Stimulated activated naive CD8-positive, alpha-beta T cell treated with anti-CD3 and anti-CD28 coated beads, Interleukin-15, amount 100 ng/mL, for 72 hours (primary cell): ENCODE measurements around the gene TMC5.

Experiments
- ATAC-seq: fragments of 150-1000 bp; cut with Tn5 transposase; 2 replicates; pipeline ENCODE4 v1.10.0; 2021; ENCODE audit warnings: mild to moderate bottlenecking, moderate library complexity
- DNase-seq, 2 donors: peaks; one replicate each; pipeline ENCODE4 v3.0.0; 2021 to 2022
- H3K27ac Mint-ChIP-seq, 2 donors: one replicate each; pipeline ENCODE4 v1.8.0; 2022; ENCODE audit warnings: mild to moderate bottlenecking in 2 of 2, mixed read lengths in 2 of 2, moderate library complexity in 2 of 2
- H3K27me3 Mint-ChIP-seq: one replicate; pipeline ENCODE4 v1.8.0; 2022; ENCODE audit warnings: mixed read lengths
- H3K4me1 Mint-ChIP-seq: one replicate; pipeline ENCODE4 v1.8.0; 2022; ENCODE audit warnings: mild to moderate bottlenecking, mixed read lengths
- H3K4me3 Mint-ChIP-seq, 2 donors: one replicate each; pipeline ENCODE4 v1.8.0; 2022; ENCODE audit warnings: mild to moderate bottlenecking in 2 of 2, mixed read lengths in 2 of 2, moderate library complexity in 1 of 2
- H3K9me3 Mint-ChIP-seq, 2 donors: one replicate each; pipeline ENCODE4 v1.8.0; 2022; ENCODE audit warnings: mixed read lengths in 2 of 2

The TMC5 gene

DNA sequence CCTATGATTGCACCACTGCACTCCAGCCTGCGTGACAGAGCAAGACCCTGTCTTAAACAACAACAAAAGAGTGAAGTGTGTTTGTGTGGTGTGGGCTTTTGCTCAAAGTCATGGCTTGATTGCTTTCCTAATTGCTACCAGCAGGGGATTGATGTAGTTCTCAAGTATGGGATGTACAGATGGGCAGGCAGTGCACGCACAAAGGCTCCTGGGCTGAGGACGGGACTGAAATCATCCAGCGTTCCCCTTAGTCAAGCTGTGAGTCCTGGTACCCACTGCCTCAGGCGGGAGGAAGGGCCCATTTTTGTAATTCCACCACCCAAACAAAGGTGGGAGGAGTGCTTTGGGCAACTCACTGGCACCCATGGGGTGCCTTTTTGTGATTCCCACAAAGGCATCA is 56.9 kb downstream of the TMC5 start:
- ATAC-seq (no peak), DNase-seq (no peak)
- Mint-ChIP-seq H3K27me3 (no peaks in the 10 kb centered on the region), H3K27ac (no peak overlapping the region), H3K9me3 (no peaks in the 10 kb centered on the region), H3K4me3 (no peak overlapping the region), H3K4me1 (no peaks in the 10 kb centered on the region)

DNA sequence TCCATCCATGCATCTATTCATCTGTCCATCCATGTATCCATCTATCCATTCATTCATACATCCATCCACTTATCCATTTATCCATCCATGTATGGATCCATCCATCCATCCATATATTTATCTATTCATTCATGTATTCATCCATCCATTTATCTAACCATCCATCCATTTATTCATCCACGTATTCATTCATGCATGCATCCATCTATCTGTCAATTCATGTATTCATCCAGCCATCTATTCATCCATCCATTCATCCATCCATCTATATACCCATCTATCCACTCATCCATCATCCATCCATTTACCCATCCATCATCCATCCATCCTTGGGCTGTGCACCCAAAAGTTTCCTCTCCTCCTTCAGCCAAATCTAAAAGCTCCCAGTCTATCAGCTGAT is 60.8 kb downstream of the TMC5 start:
- H3K27ac Mint-ChIP-seq = no peak overlapping the region
- no peaks in the 10 kb centered on the region for H3K9me3 Mint-ChIP-seq
- no peaks in the 10 kb centered on the region for H3K27me3 Mint-ChIP-seq
- H3K4me1 Mint-ChIP-seq = no peaks in the 10 kb centered on the region
- H3K4me3 Mint-ChIP-seq = no peak overlapping the region
- DNase-seq (no peak), ATAC-seq (no peak)

DNA sequence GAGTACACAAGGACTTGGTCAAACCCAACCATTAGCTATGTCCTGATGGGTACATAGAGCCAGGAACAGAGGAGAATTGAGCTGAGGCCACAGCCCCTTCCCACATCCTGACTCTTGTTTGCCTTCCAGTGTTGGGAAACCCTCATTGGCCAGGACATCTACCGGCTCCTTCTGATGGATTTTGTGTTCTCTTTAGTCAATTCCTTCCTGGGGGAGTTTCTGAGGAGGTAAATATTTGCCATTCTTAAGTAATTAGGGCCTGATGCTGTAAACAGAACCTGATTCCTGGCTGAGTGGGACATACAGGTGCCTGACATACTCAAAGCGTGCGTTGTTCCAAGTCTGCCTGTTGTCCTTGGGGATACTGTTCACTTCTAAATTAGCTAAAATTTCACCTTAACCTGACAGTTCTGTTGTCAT is 61.6 kb downstream of the TMC5 start:
- Mint-ChIP-seq H3K4me3 (no peak overlapping the region), H3K27me3 (no peaks in the 10 kb centered on the region), H3K9me3 (no peaks in the 10 kb centered on the region), H3K4me1 (no peaks in the 10 kb centered on the region), H3K27ac (no peak overlapping the region)
- ATAC-seq (no peak), DNase-seq (no peak)

DNA sequence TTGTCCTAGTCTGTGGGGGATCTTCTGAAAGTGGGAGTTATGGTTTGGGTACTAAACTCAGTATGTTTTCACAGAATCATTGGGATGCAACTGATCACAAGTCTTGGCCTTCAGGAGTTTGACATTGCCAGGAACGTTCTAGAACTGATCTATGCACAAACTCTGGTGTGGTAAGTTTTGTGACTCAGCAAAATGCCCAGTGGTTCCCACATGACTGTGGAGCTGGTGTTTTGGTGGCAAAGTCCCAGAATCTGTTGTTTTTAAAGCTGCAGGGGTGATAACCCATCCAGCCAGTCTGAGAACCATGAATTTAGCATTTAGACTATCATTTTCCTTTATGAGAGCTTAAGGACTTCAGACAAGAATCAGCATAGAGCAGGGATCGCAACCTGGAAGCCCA is 63.6 kb downstream of the TMC5 start:
- Mint-ChIP-seq H3K27ac (no peak overlapping the region), H3K4me3 (no peak overlapping the region), H3K9me3 (no peaks in the 10 kb centered on the region), H3K27me3 (no peaks in the 10 kb centered on the region), H3K4me1 (no peaks in the 10 kb centered on the region)
- DNase-seq = no peak
- no peak for ATAC-seq

DNA sequence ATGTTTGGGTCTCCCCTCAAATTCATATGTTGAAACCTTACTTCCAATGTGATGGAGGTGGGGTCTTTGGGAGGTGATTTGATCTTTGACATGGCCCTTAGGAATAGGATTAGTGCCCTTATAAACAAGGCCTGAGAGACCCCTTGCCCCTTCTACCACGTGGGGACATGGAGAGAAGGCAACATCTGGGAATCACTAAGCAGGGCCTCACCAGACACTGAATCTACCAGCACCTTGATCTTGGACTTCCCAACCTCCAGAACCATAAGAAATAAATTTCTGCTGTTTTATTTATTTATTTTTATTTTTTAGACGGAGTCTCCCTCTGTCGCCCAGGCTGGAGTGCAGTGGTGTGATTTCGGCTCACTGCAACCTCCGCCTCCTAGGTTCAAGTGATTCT is 64.1 kb downstream of the TMC5 start:
- H3K27ac Mint-ChIP-seq = no peak overlapping the region
- no peaks in the 10 kb centered on the region for H3K27me3 Mint-ChIP-seq
- no peak overlapping the region for H3K4me3 Mint-ChIP-seq

DNA sequence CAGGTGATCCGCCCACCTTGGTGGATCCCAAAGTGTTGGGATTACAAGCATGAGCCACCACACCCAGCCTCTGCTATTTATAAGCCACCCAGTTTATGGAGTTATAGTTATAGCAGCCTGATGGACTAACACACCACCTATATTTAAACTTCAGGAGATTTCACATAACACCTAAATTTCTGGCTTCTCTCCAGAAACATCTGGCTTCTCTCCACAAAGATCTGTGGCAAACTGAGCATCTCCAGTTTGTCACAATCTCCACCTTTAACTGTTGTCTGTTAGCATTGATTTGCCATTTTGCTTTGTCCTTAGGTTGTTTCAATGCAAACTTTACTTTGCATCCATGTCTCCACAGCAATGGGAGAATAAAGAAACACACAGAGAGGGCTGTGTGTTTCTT is 64.6 kb downstream of the TMC5 start:
- Mint-ChIP-seq H3K27me3 (no peaks in the 10 kb centered on the region), H3K9me3 (no peaks in the 10 kb centered on the region), H3K4me1 (no peaks in the 10 kb centered on the region), H3K27ac (no peak overlapping the region), H3K4me3 (no peak overlapping the region)
- DNase-seq (no peak), ATAC-seq (no peak)

More for the DNA sequence above, 64.1 kb downstream of the TMC5 start:
- ATAC-seq (no peak), DNase-seq (no peak)
- H3K4me1 Mint-ChIP-seq = no peaks in the 10 kb centered on the region
- H3K9me3 Mint-ChIP-seq = no peaks in the 10 kb centered on the region

DNA sequence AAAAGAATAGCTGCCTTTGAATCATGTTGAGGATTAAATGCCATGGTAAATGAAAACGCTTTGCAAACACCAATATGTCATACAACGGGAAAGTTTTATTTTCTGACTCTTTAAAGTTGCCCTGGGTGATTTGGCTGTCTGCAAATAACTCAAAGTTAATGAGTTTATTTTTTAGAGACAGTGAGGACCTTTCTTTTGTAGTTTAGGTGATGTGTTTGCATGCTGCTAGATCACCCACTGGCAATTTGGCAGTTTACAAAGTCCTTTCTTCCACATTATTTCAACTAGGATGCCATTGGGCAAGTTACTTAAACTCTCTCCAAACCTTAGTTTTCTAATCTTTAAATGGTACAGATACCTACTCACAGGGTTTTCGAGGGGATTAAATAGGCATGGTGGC is 66.4 kb downstream of the TMC5 start:
- Mint-ChIP-seq H3K4me3 (no peak overlapping the region), H3K9me3 (no peaks in the 10 kb centered on the region), H3K4me1 (no peaks in the 10 kb centered on the region), H3K27ac (no peak overlapping the region), H3K27me3 (no peaks in the 10 kb centered on the region)
- DNase-seq = no peak
- ATAC-seq = no peak

DNA sequence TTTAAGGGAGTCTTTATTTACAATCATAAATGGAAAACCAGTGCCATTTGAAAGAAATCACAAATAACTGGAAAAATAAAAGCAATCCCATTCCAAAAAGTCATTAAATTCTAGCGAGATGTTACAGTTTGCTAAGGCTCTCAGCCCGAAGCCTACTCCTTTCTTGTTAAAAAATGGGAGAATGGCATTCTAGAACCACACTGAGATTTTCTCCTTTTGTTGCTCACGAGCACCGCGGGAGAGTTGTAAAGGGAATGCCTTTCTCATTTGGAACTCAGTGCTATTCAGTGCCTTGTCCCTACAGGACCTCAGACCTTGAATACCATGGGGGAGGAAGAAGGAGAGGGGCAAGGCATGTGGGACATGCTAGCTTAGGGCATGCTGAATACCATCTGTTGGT is 67.9 kb downstream of the TMC5 start:
- Mint-ChIP-seq H3K27ac (no peak overlapping the region), H3K27me3 (no peaks in the 10 kb centered on the region), H3K9me3 (no peaks in the 10 kb centered on the region), H3K4me3 (no peak overlapping the region), H3K4me1 (no peaks in the 10 kb centered on the region)
- DNase-seq (no peak), ATAC-seq (no peak)

DNA sequence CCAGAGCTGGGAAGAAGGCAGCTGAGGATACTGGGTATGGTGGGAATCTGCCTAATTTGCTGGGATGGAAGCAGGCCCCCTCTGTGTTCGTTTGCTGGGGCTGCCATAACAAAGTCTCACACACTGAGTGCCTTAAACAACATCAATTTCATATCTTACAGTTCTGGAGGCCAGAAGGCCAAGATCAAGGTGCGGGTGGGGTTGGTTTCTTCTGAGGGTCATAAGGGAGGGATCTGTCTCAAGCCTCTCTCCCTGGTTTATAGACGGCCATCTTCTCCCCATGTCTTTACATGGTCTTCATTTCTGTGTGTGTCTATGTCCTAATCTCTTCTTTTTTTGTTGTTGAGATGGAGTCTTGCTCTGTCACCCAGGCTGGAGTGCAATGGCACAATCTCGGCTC is 68.4 kb downstream of the TMC5 start:
- ATAC-seq (no peak), DNase-seq (no peak)
- Mint-ChIP-seq H3K4me3 (no peak overlapping the region), H3K9me3 (no peaks in the 10 kb centered on the region), H3K27me3 (no peaks in the 10 kb centered on the region), H3K27ac (no peak overlapping the region), H3K4me1 (no peaks in the 10 kb centered on the region)

DNA sequence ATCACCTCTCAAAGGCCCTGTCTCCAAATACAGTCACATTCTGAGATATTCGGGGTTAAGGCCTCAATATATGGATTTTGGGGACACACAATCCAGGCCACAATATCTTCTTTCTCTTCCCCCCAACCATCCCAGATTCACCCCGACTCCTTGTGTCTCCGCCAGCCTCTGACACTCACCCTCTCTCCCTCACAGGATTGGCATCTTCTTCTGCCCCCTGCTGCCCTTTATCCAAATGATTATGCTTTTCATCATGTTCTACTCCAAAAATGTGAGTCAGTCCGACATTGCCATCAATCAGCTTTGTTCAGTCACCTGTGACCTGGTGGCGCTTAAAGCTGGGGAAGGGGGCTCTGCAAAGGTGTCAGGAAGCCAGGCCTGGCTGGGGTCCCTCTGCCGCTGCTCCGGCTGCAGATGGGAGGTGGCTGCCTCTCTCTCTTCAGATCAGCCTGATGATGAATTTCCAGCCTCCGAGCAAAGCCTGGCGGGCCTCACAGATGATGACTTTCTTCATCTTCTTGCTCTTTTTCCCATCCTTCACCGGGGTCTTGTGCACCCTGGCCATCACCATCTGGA is 69.2 kb downstream of the TMC5 start:
- H3K9me3 Mint-ChIP-seq = no peaks in the 10 kb centered on the region
- H3K4me1 Mint-ChIP-seq = no peaks in the 10 kb centered on the region
- H3K4me3 Mint-ChIP-seq = no peak overlapping the region
- H3K27me3 Mint-ChIP-seq = no peaks in the 10 kb centered on the region
- no peak for DNase-seq
- no peak for ATAC-seq
- no peak overlapping the region for H3K27ac Mint-ChIP-seq

DNA sequence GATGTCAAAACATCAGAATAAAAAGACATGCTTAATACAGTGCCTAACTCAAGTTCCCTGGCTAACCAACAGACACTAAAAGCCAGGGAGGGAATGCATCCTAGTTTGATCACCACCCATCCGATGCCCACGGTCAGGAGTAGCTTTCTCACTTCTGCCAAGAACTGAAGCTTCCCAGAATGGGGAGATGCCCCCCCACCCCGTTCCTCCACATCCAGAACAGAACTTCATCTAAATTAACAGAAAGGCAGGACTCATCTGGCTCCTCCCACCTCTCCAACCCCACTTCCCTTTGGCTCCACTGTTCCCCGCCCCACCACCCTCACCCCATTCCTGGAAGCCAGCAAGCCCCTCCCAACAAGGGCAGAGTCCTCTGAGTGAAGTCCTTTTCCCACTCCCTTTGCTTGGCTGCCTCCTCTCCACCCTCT is 70.5 kb downstream of the TMC5 start:
- ATAC-seq (no peak), DNase-seq (no peak)
- Mint-ChIP-seq H3K27me3 (no peaks in the 10 kb centered on the region), H3K9me3 (no peaks in the 10 kb centered on the region), H3K4me3 (no peak overlapping the region), H3K4me1 (peaks cover 1% of the 10 kb centered on the region), H3K27ac (no peak overlapping the region)

DNA sequence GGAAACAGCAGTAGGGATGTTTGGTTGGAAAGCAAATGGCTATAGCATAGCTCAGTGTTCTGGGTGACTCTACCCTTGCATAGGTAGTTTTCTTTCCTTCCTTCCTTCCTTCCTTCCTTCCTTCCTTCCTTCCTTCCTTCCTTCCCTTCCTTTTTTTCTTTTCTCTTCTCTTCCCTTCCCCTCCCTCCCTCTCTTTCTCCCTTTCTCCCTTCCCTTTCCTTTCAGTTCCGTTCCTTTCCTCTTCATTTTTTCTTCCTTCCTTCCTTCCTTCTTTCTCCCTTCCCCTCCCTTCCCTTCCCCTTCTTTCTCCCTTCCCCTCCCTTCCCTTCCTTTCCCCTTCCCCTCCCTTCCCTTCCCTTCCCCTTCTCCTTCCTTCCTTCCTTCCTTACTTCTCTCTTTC is 72.9 kb downstream of the TMC5 start:
- peaks cover 10% of the 10 kb centered on the region for H3K4me1 Mint-ChIP-seq
- H3K9me3 Mint-ChIP-seq = no peaks in the 10 kb centered on the region
- H3K27ac Mint-ChIP-seq = no peak overlapping the region
- H3K27me3 Mint-ChIP-seq = no peaks in the 10 kb centered on the region
- ATAC-seq (no peak), DNase-seq (no peak)
- H3K4me3 Mint-ChIP-seq = no peak overlapping the region

DNA sequence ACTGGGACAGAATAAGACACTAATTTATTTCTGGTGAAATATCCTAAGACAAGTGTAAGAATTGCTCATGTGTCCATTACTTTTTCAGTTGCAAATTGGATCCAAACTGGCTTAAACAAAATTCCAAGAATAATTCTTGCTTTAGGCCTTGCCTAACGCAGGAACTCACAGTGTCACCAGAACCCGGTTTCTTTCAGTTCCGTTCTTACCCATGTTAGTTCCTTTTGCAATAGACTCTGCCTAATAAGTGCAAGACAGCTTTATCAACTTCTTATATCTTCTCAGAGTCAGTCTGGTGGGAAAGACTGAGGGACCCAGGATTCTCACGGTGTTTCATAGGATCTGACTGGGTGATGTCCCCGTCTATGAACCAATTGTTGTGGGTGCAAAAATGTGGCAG is 79.5 kb downstream of the TMC5 start:
- no peak for ATAC-seq
- DNase-seq = no peak
- no peaks in the 10 kb centered on the region for H3K27me3 Mint-ChIP-seq
- peaks cover 10% of the 10 kb centered on the region for H3K4me1 Mint-ChIP-seq
- H3K9me3 Mint-ChIP-seq = no peaks in the 10 kb centered on the region
- H3K27ac Mint-ChIP-seq = peak overlapping the region in 1 of 2 donors; percentile 6
- no peak overlapping the region for H3K4me3 Mint-ChIP-seq

DNA sequence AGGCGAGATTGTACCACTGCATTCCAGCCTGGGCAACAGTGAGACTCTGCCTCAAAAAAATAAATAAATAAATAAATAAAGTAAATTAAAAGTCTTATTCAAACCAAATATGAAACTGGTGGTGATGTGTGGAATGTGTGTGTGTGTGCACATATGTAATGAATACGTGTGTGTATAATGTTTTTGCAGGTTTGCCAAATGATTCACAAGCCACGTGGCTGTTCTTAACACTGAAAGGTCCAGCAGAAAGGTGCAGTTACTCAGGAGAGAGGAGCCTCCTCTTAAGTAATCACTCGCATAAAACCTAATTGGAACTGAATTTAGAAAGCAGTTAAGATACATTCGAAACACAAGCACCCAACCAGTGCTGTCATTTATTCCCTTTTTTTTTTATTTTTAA is 81.3 kb downstream of the TMC5 start:
- Mint-ChIP-seq H3K4me1 (peaks cover under 1% of the 10 kb centered on the region), H3K4me3 (no peak overlapping the region), H3K27ac (no peak overlapping the region), H3K27me3 (no peaks in the 10 kb centered on the region), H3K9me3 (no peaks in the 10 kb centered on the region)
- DNase-seq (no peak), ATAC-seq (no peak)

DNA sequence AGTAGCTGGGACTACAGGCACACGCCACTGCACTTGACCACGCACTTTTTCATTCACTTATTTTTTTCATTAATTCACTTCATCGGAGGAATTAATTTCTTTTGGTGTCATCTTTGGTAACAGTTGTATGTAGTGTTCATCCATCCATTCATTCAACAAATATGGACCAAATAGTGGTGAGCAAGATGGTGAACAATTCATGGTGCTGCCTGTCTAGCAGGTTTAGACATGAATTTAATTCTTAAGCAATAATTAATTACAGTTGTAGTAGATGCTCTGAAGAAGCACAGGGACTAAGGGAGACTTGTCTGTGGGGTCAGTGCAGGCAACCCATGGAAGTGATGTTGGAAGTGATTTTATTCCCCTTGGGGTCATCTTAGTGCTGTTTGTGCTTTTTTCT is 81.8 kb downstream of the TMC5 start:
- no peak overlapping the region for H3K27ac Mint-ChIP-seq
- DNase-seq (no peak), ATAC-seq (no peak)

DNA sequence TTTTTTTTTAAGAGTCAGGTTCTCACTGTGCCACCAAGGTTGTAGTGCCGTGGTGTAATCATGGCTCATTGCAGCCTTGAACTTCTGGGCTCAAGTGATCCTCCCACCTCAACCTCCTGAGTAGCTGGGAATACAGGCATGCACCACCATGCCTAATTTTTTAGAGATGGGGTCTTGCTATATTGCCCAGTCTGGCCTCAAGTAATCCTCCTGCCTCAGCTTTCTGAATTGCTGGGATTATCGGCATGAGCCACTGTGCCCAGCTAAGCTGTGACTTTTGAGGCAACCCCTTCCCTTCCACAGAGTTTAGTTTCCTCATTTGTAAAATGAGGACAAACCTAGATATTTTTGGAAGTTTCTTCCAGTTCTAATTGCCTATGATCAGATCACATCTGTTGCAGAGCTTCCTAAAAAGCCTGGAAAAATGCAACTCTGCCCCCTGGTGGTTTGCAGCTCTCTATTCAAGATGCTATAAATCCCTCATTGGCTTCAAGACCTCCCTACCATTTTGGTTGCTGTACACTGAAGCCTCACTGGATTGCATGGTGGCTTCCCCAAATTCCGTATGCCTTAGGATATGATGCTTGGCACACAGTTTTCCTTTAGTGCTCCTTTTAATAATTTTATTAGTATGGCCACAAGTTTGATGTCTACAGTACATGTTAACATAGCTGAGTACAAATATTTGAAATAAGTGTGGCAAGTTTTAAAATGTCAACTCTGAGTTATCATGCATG is 84.9 kb downstream of the TMC5 start:
- Mint-ChIP-seq H3K27me3 (no peaks in the 10 kb centered on the region), H3K4me1 (no peaks in the 10 kb centered on the region), H3K4me3 (no peak overlapping the region), H3K27ac (no peak overlapping the region), H3K9me3 (no peaks in the 10 kb centered on the region)
- DNase-seq (peak; percentile 43 to 49), ATAC-seq (peak; percentile 55)

More for the DNA sequence above, 81.8 kb downstream of the TMC5 start:
- no peaks in the 10 kb centered on the region for H3K4me1 Mint-ChIP-seq
- H3K4me3 Mint-ChIP-seq = no peak overlapping the region
- H3K9me3 Mint-ChIP-seq = no peaks in the 10 kb centered on the region
- H3K27me3 Mint-ChIP-seq = no peaks in the 10 kb centered on the region
